Measurements from ENCODE around the gene TARS1.
"Not testable (repeated sequence)": the region's sequence is repeated elsewhere in the genome, so short reads cannot be mapped to it uniquely, and the experiment has no call there.

TARS1 gene

GRCh38 chr5:33501899-33502298 lies 61.1 kb downstream of the TARS1 start:
- DNase-seq (ENCODE audit: low spot score), result no peak
- TF ChIP-seq CTCF (IDR thresholded peaks at IDR 0.05; ENCODE audit: extremely low read depth, missing control alignments), result no peak

GRCh38 chr5:33504570-33504969 lies 63.8 kb downstream of the TARS1 start:
- DNase-seq (ENCODE audit: low spot score), result no peak
- no peak for TF ChIP-seq CTCF (IDR thresholded peaks at IDR 0.05; ENCODE audit: extremely low read depth, missing control alignments)

- no peak for TF ChIP-seq CTCF (IDR thresholded peaks at IDR 0.05; ENCODE audit: extremely low read depth, missing control alignments)
- DNase-seq (ENCODE audit: low spot score), result no peak
Observed at GRCh38 chr5:33507426-33507825, 66.7 kb downstream of the TARS1 start.

- no peak for TF ChIP-seq CTCF (IDR thresholded peaks at IDR 0.05; ENCODE audit: extremely low read depth, missing control alignments)
- no peak for DNase-seq (ENCODE audit: low spot score)
Observed at GRCh38 chr5:33509036-33509435, 68.3 kb downstream of the TARS1 start.

- no peak for DNase-seq (ENCODE audit: low spot score)
- no peak for TF ChIP-seq CTCF (IDR thresholded peaks at IDR 0.05; ENCODE audit: extremely low read depth, missing control alignments)
Observed at GRCh38 chr5:33513462-33514185, 72.9 kb downstream of the TARS1 start.

GRCh38 chr5:33515366-33515765 lies 74.6 kb downstream of the TARS1 start:
- not testable (repeated sequence) for DNase-seq (ENCODE audit: low spot score)

- TF ChIP-seq CTCF (IDR thresholded peaks at IDR 0.05; ENCODE audit: extremely low read depth, missing control alignments), result no peak
- DNase-seq (ENCODE audit: low spot score), result no peak
Observed at GRCh38 chr5:33516421-33516820, 75.7 kb downstream of the TARS1 start.

Measured in GM20000 (cell line).